Measurements from ENCODE around the gene MTG1.
"Not testable (repeated sequence)": the region's sequence is repeated elsewhere in the genome, so short reads cannot be mapped to it uniquely, and the experiment has no call there.

Gene MTG1

GRCh38 chr10:133454204-133454893 lies 60.4 kb downstream of the MTG1 start:
- no peak for DNase-seq

DNA sequence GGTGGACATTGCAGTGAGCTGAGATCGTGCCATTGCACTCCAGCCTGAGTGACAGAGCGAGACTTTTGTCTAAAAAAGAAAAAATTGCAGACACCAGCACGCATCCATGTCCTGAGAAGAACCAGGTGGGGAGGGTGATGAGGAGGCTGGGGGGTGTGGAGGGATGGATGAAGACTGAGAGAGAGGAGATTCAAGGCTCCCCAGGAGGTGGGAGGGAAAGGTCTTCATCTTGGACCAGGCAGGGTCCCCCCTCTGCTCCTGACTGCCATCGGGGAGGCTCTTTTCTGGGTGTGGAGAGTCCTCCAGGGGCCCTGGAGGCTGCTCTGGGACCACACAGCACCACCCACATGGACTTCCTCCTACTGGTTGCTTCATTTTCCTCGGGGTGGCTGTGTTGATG lies 61.2 kb downstream of the MTG1 start:
- no peak for DNase-seq

DNA sequence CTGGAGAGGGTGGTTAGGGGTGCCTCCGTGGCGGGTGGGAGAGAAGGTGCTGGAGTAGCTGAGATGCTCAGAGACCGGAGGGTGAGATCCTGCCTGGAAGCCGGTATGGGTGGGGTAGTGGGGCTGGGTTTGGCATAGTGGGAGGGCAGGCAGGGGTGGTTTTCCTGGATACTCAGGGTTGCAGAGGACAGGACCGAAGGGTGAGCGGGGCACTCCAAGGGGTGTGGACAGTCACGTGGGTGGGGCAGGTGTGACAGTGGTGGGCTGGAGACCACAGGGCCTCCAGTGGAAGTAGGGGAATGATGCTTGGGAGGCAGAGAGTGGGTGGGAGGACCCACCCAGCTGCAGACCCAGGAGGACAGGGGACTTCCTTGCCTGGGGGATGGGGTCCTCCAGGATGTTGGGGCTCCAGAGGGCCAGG lies 61.7 kb downstream of the MTG1 start:
- no peak for DNase-seq

- DNase-seq: no peak
These were observed 62.3 kb downstream of the MTG1 start for GRCh38 chr10:133456041-133456951.

DNA sequence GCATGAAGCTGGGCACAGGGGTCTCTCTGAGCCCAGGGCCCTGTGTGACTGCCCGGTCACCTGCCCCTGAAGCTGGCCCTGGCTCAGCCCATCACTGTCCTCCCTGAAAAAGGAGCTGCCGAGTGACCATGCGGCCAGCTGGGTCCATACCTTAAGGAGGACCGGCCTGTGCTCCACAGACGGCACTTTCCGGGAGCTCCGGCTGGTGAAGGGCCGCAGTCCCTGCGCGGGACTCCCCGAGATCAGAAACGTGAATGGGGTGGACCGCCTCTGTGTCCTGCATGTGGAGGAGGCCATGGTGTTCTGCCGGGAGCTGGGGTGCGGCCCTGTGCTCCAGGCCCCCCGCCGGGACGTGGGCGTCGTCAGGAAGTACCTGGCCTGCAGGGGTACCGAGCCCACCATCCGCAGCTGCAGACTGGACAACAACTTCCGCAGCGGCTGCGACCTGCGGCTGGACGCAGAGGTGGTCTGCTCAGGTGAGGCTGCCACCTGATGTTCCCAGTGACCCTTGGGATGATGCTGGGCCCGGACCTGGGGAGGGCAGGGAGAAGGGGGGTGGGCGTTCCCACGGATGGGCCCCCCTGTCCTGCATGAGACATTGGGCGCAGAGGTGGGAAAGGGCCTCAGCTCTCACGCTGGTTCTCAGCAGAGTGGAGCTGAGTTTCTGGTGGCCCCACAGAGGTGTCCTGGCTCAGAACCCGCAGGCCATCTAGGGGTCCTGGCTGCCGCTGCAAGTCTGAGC lies 63.3 kb downstream of the MTG1 start:
- no peak for DNase-seq

DNA sequence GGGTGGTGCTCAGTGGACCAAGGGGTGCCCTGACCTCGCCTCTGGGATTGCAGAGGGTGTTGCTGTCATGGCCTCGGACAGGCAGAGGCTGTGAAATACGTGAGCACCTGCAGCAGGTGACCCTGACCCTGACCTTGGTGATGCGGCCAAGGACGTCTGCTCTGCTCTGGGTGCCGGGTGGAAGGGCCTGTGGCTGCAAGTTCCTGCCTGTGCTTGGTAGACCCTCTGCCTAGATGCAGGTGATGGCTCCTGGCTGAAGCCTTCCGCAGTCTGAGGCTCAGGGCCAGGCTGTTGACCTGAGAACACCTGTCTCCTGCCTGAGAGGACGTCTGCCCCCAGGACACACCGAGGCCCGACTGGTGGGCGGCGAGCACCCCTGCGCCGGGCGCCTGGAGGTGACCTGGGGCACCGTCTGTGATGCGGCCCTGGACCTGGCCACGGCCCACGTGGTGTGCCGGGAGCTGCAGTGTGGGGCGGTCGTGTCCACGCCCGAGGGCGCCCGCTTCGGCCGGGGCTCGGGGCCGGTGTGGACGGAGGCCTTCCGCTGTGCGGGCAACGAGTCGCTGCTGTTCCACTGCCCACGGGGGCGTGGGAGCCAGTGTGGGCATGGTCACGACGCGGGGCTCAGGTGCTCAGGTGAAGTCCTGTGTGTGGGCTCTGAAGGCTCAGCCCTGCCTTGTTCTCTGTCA lies 64.2 kb downstream of the MTG1 start:
- no peak for DNase-seq

DNA sequence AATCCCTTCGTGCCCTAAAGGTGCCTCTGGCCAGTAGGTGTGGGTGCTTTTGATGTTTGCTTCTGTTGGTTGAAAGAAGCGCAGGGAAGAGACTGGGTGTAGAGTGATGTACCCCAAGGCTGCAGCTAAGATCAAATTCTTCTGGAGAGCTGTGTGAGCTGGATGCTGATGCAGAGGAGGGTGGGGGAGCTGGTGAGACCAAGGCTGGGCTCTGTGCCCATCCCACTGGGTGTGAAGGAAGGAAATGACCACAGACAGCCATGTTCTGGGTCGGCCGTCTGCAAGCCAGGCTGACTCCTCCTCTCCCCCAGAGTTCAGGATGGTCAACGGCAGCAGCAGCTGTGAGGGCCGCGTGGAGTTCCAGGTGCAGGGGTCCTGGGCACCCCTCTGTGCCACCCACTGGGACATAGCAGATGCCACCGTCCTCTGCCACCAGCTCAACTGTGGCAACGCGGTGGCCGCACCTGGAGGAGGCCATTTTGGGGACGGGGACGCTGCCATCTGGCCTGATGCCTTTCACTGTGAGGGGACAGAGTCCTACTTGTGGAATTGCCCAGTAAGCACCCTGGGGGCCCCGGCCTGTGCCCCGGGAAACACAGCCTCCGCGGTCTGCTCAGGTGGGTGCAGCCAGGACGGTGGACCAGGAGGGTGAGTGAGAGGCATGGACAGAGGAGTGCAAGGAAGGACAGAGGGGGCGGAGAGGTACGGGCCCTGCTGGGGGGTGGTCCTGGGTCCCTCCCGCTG lies 64.9 kb downstream of the MTG1 start:
- DNase-seq: no peak

DNA sequence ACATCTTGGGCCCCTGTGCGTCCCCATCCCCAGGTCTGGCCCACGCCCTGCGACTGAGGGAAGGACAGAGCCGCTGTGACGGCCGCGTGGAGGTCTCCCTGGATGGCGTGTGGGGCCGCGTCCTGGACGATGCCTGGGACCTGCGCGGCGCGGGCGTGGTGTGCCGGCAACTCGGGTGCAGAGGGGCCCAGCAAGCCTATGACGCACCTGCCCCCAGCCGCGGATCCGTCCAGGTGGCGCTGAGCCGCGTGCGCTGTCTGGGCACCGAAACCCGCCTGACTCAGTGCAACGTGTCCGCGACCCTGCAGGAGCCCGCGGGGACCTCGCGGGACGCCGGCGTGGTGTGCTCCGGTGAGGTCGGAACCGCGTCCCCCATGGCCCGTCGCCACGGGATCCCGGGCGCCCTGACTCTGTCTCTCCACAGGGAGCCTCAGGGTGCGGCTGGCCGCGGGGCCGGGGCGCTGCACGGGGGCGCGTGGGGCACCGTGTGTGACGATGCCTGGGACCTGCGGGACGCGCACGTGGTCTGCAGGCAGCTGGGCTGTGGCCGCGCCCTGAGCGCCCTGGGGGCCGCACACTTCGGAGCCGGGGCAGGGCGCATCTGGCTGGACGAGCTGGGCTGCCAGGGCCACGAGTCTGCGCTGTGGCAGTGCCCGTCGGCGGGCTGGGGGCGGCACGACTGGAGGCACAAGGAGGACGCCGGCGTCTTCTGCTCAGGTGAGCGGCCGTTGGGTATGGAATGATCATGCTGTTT lies 65.7 kb downstream of the MTG1 start:
- no peak for DNase-seq

- no peak for DNase-seq
These were observed 66.3 kb downstream of the MTG1 start for GRCh38 chr10:133460208-133460769.

GRCh38 chr10:133461027-133461426 lies 67.1 kb downstream of the MTG1 start:
- DNase-seq: no peak

GRCh38 chr10:133461841-133462240 lies 67.9 kb downstream of the MTG1 start:
- no peak for DNase-seq

DNA sequence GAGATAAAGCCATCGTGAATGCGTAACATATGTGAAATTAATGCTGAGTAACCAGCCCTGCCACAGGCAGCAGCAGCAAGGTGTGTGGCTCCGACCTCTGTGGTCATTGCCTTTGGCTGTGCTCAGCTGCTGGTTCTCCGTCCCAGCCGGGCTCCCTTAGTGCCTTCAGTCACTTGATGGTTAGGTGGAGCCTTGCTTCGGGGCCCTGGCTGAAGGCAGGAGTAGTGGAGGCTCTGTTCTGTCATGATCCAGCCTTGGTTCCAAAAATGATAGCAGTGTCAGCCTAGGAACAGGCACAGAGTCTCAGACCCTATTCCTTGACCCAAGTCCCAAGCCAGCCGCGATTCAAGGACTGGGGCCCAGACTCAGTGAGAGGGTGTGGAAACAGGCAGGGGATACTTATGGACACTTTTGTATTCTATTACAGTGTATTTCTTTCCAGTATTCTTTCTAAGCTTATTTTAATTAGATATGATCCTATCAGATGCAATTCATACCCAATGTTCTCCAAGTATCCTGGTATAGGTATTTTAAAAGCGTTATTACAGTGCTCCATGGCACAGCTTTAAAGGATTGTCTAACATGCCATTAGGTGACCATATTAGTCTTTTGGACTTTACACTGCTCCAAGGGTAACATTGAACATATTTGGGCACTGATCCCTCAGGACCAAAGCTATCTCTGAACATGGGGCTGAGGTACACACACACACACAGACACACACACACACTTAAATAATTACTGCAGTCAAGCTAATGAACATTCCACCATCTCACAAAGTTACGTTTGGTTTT lies 68.8 kb downstream of the MTG1 start:
- no peak for DNase-seq

DNA sequence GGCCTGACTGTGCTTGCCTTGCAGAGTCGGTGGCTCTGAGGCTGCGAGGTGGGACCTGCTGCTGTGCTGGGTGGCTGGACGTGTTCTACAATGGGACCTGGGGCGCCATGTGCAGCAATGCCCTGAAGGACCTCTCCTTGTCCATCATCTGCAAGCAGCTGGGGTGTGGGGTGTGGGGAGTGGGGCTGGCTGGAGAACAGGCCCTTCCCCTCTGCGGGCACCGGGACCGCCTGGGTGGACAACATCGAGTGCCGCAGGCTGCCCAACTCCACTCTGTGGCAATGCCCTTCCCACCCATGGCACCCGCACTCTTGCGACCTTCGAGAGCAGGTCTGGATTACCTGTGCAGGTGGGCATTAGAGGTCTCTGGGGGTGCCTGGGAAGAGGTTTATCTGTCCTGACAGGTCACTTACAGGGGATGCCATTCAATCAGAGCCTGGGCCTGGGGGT lies 70.7 kb downstream of the MTG1 start:
- no peak for DNase-seq

DNA sequence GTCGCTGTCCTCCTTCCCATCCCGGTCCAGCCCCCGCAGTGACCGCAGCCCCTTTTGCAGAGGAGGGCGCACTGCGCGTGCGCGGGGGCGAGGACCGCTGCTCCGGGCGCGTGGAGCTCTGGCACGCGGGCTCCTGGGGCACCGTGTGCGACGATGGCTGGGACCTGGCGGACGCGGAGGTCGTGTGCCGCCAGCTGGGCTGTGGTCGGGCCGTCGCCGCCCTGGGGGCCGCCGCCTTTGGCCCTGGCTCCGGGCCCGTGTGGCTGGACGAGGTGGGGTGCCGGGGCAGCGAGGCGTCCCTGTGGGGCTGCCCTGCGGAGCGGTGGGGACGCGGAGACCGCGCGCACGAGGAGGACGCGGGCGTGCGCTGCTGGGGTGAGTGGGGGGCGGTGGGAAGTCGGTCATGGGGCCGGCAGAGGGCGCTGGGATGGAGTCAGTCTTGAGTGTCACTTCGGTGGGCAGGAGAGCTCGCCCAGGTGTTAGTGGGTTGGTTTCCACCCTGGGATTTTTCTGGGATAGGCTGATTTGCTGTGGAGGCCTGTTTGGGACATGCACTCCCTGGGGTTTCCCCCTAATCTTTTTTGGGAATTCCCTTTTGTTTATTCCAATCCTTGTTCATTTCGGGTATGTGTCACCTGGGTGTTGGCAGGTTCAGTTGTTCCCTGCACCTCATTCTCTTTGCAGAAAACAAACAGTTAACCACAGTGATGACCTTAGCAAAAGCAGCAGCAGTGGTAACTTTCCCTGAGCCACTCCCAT lies 71.4 kb downstream of the MTG1 start:
- DNase-seq: no peak

- no peak for DNase-seq
These were observed 72.1 kb downstream of the MTG1 start for GRCh38 chr10:133465950-133466474.

GRCh38 chr10:133466683-133467275 lies 72.8 kb downstream of the MTG1 start:
- no peak for DNase-seq

- no peak for DNase-seq
These were observed 73.4 kb downstream of the MTG1 start for GRCh38 chr10:133467286-133467911.

DNA sequence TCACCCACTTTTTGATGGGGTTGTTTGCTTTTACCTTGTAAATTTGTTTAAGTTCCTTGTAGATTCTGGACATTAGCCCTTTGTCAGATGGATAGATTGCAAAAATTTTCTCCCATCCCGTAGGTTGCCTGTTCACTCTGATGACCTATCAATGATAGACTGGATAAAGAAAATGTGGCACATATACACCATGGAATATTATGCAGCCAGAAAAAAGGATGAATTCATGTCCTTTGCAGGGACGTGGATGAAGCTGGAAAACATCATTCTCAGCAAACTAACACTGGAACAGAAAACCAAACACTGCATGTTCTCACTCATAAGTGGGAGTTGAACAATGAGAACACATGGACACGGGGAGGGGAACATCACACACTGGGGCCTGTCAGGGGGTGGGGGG lies 75.2 kb downstream of the MTG1 start:
- not testable (repeated sequence) for DNase-seq
